Measurements from ENCODE around the gene FXYD2.

DNA sequence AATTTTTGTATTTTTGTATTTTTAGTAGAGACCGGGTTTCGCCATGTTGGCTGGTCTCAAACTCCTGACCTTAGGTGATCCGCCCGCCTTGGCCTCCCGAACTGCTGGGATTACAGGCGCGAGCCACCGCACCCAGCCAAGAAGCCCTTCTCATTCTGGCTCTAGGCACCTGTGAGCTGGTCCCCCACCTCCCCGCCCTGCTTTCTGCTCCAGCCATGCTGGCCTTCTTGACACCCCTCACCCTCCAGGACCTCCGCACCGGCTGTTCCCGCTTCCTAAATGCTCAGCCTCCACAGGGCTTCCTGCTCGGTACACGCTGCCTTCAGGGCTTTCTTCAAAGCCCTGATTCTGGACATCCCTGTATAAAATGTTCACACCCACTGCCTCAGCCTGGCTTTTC is 5.5 kb upstream of the FXYD2 start:
- TF ChIP-seq, protein P1, sequence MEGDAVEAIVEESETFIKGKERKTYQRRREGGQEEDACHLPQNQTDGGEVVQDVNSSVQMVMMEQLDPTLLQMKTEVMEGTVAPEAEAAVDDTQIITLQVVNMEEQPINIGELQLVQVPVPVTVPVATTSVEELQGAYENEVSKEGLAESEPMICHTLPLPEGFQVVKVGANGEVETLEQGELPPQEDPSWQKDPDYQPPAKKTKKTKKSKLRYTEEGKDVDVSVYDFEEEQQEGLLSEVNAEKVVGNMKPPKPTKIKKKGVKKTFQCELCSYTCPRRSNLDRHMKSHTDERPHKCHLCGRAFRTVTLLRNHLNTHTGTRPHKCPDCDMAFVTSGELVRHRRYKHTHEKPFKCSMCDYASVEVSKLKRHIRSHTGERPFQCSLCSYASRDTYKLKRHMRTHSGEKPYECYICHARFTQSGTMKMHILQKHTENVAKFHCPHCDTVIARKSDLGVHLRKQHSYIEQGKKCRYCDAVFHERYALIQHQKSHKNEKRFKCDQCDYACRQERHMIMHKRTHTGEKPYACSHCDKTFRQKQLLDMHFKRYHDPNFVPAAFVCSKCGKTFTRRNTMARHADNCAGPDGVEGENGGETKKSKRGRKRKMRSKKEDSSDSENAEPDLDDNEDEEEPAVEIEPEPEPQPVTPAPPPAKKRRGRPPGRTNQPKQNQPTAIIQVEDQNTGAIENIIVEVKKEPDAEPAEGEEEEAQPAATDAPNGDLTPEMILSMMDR (IDR thresholded peaks at IDR 0.05): no peak
- TF ChIP-seq POLR2A (IDR thresholded peaks at IDR 0.05): no peak
- TF ChIP-seq POLR2AphosphoS5 (IDR thresholded peaks at IDR 0.05; ENCODE audit: insufficient read depth in 1 of 2, low read depth in 1 of 2): no peak

Measured in vagina (tissue), 2 donors.